H1 (cell line): ENCODE data around the gene HK2. TPM values are rescaled to one million over a fixed set of nuclear protein-coding genes. Genes with fewer than 3 reads are reported as not detected.

Source experiments
- CEBPB ChIP-seq: IDR thresholded peaks from 2 replicates; pipeline ENCODE4 v1.6.1; 2012; ENCODE audit warnings: low read depth, low read length
- CHD2 ChIP-seq: IDR thresholded peaks from 2 replicates; pipeline ENCODE4 v1.6.1; 2012; ENCODE audit warnings: low read length, improper control_type of control experiment
- EZH2 ChIP-seq: fragments of 200-600 bp; sonication (generic); IDR thresholded peaks from 2 replicates; pipeline ENCODE4 v1.7.1; 2012; ENCODE audit warnings: low read depth, mild to moderate bottlenecking, moderate library complexity, low read length, inconsistent platforms; ENCODE audit not compliant: severe bottlenecking
- HDAC6 ChIP-seq: IDR thresholded peaks from one replicate; pipeline ENCODE4 v1.7.1; 2012; ENCODE audit warnings: low read depth, mild to moderate bottlenecking, inconsistent platforms, low read length, moderate library complexity
- RAD21 ChIP-seq, 2 experiments: IDR thresholded peaks in 1 of 2; conservative IDR thresholded peaks in 1 of 2; 2 replicates each; pipeline ENCODE4 v1.6.1; 2011; ENCODE audit warnings: low read depth in 2 of 2, low read length in 2 of 2, improper control_type of control experiment in 1 of 2, inconsistent platforms in 1 of 2, mild to moderate bottlenecking in 1 of 2, moderate library complexity in 1 of 2
- SP2 ChIP-seq: IDR thresholded peaks from 2 replicates; pipeline ENCODE4 v1.6.1; 2012; ENCODE audit warnings: mild to moderate bottlenecking, low read length, inconsistent platforms
- TAF7 ChIP-seq: optimal IDR thresholded peaks from 2 replicates; pipeline ENCODE3; 2011; ENCODE audit warnings: low read depth, mild to moderate bottlenecking, inconsistent platforms, low read length, moderate library complexity, borderline replicate concordance
- polyA plus RNA-seq, 7 experiments: library from polyadenylated mRNA; depleted of rRNA in 3 of 7; stranded (reverse) in 5 of 7; unstranded in 2 of 7; fragments of >200 nt in 5 of 7; fragments of 200-250 nt in 2 of 7; gene quantifications; 1 replicate in 5 of 7; 2 replicates in 1 of 7; 4 replicates in 1 of 7; pipeline versions ENCODE4 v1.2.1 to v1.2.3, GENCODE V29; 2011 to 2013; ENCODE audit warnings: missing spikeins in 2 of 7, mixed read lengths in 2 of 7
- total RNA-seq: library from RNA; stranded (reverse); fragmentation: NEBNext Ultra II Directional; extraction: Animal tissue kit (Norgen Biotek cat#: 25700); gene quantifications from 2 replicates; pipeline ENCODE4 v1.2.1, GENCODE V29; 2021
- TF ChIP-seq, protein P1 (sequence below): fragments of 300-600 bp; sonication (generic); IDR thresholded peaks from 2 replicates; pipeline ENCODE4 v1.7.1; 2012; ENCODE audit warnings: low read length, moderate library complexity, mild to moderate bottlenecking, inconsistent platforms; ENCODE audit not compliant: insufficient replicate concordance
- TF ChIP-seq, protein P2 (sequence below): IDR thresholded peaks from 2 replicates; pipeline ENCODE4 v1.6.1; 2012; ENCODE audit warnings: inconsistent platforms

HK2 gene
- total and polyA plus RNA-seq, 2 of the 8 experiments (the other 6 are each of a cell fraction or from before 2014, with no cell fraction given), result 22.1 to 61.9 TPM

DNA sequence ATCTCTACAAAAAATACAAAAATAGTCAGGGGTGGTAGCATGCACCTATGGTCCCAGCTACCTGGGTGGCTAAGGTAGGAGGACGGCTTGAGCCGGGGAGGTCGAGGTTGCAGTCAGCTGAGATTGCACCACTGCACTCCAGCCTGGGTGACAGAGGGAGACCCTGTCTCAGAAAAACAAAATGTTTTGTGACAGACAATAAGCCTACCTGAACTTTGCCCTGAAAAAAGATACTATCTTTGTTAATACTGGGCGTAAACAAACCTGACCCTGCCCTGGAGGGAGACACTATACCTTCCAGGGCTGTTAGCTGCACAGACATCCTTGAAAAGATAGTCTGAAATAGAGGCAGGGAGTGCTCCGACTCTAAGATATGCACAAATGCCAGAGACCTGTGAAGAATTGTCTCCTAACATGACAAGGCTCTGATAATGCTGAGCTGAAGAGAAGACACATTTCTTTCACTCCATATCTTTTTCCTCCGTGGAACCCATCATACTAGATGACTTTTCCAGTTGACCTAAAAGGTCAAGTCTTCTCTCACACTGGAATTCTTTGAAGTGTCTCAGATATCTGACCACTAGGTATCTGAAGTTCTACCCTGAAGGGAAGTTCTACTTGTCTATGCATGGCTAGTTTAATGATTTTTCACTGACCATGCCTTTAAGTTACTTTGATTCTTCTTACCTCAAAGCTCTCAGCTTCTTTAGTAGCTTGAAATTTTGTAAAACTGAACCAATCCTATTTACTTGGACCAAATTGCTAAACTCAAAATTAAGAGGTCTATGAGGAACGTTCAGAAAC, 20.9 kb upstream of the HK2 start (continued):
- TF ChIP-seq, protein P1, sequence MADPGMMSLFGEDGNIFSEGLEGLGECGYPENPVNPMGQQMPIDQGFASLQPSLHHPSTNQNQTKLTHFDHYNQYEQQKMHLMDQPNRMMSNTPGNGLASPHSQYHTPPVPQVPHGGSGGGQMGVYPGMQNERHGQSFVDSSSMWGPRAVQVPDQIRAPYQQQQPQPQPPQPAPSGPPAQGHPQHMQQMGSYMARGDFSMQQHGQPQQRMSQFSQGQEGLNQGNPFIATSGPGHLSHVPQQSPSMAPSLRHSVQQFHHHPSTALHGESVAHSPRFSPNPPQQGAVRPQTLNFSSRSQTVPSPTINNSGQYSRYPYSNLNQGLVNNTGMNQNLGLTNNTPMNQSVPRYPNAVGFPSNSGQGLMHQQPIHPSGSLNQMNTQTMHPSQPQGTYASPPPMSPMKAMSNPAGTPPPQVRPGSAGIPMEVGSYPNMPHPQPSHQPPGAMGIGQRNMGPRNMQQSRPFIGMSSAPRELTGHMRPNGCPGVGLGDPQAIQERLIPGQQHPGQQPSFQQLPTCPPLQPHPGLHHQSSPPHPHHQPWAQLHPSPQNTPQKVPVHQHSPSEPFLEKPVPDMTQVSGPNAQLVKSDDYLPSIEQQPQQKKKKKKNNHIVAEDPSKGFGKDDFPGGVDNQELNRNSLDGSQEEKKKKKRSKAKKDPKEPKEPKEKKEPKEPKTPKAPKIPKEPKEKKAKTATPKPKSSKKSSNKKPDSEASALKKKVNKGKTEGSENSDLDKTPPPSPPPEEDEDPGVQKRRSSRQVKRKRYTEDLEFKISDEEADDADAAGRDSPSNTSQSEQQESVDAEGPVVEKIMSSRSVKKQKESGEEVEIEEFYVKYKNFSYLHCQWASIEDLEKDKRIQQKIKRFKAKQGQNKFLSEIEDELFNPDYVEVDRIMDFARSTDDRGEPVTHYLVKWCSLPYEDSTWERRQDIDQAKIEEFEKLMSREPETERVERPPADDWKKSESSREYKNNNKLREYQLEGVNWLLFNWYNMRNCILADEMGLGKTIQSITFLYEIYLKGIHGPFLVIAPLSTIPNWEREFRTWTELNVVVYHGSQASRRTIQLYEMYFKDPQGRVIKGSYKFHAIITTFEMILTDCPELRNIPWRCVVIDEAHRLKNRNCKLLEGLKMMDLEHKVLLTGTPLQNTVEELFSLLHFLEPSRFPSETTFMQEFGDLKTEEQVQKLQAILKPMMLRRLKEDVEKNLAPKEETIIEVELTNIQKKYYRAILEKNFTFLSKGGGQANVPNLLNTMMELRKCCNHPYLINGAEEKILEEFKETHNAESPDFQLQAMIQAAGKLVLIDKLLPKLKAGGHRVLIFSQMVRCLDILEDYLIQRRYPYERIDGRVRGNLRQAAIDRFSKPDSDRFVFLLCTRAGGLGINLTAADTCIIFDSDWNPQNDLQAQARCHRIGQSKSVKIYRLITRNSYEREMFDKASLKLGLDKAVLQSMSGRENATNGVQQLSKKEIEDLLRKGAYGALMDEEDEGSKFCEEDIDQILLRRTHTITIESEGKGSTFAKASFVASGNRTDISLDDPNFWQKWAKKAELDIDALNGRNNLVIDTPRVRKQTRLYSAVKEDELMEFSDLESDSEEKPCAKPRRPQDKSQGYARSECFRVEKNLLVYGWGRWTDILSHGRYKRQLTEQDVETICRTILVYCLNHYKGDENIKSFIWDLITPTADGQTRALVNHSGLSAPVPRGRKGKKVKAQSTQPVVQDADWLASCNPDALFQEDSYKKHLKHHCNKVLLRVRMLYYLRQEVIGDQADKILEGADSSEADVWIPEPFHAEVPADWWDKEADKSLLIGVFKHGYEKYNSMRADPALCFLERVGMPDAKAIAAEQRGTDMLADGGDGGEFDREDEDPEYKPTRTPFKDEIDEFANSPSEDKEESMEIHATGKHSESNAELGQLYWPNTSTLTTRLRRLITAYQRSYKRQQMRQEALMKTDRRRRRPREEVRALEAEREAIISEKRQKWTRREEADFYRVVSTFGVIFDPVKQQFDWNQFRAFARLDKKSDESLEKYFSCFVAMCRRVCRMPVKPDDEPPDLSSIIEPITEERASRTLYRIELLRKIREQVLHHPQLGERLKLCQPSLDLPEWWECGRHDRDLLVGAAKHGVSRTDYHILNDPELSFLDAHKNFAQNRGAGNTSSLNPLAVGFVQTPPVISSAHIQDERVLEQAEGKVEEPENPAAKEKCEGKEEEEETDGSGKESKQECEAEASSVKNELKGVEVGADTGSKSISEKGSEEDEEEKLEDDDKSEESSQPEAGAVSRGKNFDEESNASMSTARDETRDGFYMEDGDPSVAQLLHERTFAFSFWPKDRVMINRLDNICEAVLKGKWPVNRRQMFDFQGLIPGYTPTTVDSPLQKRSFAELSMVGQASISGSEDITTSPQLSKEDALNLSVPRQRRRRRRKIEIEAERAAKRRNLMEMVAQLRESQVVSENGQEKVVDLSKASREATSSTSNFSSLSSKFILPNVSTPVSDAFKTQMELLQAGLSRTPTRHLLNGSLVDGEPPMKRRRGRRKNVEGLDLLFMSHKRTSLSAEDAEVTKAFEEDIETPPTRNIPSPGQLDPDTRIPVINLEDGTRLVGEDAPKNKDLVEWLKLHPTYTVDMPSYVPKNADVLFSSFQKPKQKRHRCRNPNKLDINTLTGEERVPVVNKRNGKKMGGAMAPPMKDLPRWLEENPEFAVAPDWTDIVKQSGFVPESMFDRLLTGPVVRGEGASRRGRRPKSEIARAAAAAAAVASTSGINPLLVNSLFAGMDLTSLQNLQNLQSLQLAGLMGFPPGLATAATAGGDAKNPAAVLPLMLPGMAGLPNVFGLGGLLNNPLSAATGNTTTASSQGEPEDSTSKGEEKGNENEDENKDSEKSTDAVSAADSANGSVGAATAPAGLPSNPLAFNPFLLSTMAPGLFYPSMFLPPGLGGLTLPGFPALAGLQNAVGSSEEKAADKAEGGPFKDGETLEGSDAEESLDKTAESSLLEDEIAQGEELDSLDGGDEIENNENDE, result no peak
- no peak for TF ChIP-seq TAF7
- TF ChIP-seq CEBPB, result no peak
- no peak for TF ChIP-seq CHD2
- TF ChIP-seq, protein P2, sequence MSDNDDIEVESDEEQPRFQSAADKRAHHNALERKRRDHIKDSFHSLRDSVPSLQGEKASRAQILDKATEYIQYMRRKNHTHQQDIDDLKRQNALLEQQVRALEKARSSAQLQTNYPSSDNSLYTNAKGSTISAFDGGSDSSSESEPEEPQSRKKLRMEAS, result no peak
- no peak for TF ChIP-seq SP2
- no peak for TF ChIP-seq HDAC6
- TF ChIP-seq RAD21 (IDR thresholded peaks at IDR 0.05 in 1 of 2, conservative IDR thresholded peaks at IDR 0.05 in 1 of 2; ENCODE audit: low read depth in 2 of 2, low read length in 2 of 2), result no peak
- no peak for TF ChIP-seq EZH2
